Middle frontal gyrus (tissue), 1 donor: ENCODE results near the gene CRACR2B.

Source experiments
- DNase-seq: peaks from one replicate; pipeline ENCODE4 v3.0.0-alpha.2; 2015; ENCODE audit warnings: low spot score; ENCODE audit errors: extremely low spot score

CRACR2B gene

DNA sequence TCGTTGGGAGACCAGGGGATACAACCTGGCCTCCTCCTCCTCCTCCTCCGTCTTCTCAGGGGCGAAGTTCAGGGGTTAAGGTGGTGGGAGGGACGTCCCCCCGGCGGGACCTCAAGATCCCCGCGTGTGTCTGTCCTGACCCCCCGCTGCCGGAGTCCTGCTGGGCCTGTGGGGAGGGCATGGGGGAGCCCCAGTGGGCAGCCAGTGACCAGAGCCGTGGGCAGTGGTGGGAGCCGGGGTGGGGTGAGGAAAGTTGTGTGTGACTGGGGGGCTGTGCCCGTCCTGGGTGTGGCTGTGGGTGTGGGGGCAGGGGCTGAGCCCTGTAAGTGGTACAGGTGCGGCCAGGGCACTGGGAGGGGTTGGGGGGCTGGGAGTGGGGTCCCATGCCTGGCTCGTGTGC lies 25.0 kb downstream of the CRACR2B start:
- DNase-seq: no peak

- DNase-seq: no peak
Observed at GRCh38 chr11:853682-854448, 26.1 kb downstream of the CRACR2B start.

DNA sequence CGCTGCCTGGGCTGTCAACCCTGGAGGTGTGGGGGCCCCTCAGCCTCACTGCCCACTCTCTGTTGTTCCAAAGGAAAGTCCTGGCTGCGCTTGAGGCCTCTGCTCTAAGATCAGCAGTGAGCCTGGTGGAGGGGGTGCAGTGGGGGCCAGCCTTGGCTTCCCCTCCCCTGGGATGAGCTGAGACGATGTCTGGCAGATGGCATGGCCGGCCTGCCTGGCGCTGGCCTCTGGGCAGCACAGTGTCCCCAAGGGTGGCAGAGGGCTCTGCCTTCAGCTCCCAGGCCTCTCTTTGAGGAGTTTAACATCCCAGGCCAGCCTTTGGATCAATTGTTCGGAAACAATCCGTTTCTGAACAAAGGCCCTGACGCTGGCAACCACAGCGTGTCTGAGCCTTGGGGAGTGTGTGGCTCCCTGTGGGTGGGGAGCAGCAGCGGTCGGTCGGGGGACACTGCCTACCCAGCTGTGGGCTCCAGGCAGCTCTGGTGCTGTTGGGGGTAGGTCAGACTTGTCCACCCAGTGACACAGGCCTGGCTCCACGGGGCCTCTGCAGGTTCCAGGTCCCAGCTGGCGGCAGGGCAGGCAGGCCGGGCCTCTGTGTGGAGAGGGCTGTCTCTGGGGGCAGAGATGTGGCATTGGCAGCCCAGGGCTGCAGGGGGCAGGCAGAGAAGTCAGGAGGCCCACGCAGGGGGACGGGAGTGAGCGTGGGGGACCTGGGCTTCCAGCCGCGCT lies 27.0 kb downstream of the CRACR2B start:
- DNase-seq: no peak

DNA sequence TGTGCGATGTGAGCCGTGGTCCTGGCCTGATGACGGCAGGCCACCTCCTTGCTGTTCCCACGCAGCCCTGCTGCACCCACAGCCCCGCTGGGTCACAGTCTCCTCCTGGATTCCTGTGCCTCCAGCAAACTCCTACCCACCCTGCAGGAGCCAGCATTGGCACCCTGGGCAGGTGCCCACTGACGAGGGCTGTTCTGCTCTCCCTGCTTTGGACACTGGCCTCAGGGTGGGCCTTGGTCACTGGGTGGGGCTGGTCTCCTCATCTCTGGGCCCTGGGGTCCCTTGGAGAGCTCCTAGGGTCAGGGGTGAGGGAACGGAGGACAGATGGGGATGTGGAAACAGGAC lies 27.6 kb downstream of the CRACR2B start:
- no peak for DNase-seq

- no peak for DNase-seq
Observed at GRCh38 chr11:855796-856195, 28.1 kb downstream of the CRACR2B start.

DNA sequence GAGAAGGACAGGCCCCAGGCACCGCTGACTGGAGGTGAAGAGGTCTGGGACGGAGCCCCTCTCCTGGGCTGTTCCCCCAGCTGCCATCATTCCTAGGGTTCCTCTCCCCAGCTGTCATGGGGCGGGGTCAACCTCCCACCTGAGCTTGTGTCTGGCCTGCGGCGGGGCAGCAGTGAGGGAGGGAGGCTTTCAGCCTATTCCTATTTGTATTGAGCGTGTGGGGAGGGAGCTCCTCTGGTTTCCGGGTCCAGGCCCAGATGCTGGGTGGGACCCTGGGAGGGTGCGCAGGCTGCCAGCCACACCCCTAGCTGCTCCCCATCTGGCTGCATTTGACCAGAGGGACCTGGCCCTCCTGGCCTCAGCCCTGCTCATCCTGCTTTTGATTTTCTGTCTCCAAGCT lies 28.7 kb downstream of the CRACR2B start:
- no peak for DNase-seq

DNA sequence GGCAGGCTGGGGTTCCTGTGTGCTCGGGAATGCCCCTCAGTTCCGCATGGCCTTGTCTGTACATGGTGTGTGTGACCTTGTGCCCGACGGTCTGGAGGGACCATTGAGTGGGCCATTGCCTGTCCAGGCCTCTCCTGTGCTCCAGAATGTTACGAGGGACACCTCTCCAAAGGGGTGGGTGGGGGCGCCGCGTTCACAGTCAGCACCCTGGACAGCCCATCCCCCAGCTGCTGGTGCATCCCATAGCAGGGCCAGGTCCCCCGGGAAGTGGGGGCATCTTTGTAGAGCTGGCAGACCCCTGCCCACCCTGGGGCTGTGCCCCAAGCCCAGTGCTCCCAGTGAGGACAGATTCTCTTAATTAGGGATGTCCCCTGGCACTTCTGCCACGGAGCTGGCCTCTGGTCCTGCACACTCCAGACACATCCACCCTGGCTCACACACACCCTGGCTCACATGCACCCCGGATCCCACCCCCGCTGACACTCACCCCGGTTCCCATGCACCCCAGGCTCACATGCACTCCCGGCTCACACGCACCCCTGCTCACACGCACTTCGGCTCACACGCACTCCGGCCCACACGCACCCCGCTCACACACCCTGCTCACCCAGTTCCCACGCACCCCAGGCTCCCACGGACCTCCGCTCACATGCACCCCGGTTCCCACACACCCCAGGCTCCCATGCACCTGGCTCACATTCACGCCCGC lies 30.5 kb downstream of the CRACR2B start:
- no peak for DNase-seq

DNA sequence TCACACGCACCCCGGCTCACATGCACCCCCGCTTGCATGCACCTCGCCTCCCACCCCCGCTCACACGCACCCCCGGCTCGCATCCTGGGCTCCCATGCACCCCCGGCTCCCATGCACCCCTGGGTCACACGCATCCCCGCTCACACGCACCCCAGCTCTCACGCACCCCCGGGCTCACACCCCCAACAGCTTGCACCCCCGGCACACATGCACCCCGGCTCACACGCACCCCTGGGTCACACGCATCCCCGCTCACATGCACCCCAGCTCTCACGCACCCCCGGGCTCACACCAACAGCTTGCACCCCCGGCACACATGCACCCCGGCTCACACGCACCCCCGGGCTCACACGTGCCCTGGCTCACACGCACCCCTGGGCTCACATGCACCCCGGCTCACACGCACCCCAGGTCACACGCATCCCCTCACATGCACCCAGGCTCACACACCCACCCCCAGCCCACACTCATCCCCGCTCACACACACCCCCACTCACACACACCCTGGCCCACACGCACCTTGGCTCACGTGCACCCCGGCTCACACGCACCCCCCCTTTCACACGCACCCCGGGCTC lies 31.1 kb downstream of the CRACR2B start:
- DNase-seq: no peak

GRCh38 chr11:859394-860131 lies 31.8 kb downstream of the CRACR2B start:
- peak; percentile 82 for DNase-seq

- no peak for DNase-seq
Observed at GRCh38 chr11:860234-861104, 32.8 kb downstream of the CRACR2B start.

DNA sequence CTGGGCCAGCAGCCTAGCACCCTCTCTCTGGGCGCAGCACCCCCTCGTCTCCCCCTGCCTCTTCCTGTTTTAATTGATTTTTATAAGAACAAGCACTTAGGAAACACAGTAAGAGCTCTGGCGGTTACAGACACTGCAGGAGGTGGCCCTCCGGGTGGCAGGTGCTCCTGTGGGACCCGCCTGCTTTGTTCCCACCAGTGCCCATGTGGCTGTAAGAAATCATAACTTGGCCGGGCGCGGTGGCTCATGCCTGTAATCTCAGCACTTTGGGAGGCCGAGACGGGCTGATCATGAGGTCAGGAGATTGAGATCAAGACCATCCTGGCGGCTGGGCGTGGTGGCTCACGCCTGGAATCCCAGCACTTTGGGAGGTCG lies 33.4 kb downstream of the CRACR2B start:
- DNase-seq: no peak

- no peak for DNase-seq
Observed at GRCh38 chr11:862081-862661, 34.5 kb downstream of the CRACR2B start.

DNA sequence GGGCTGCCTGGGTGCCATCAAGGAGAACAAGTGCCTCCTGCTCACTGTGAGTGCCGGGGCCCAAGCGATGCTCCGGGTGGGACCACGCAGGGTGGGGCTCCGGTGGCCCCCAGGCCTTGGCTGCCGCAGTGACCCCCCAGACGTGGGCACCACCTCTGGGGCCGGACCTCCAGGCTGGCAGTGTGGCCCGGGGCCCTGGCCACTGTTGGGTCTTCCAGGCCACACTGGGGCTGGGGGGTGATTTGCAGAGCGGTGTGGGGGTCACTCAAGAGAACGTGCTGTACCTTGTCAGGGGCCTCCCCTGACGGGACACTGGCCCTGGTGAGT lies 34.9 kb downstream of the CRACR2B start:
- no peak for DNase-seq

- DNase-seq: no peak
Observed at GRCh38 chr11:863023-863909, 35.5 kb downstream of the CRACR2B start.

GRCh38 chr11:863910-864827 lies 36.5 kb downstream of the CRACR2B start:
- no peak for DNase-seq

DNA sequence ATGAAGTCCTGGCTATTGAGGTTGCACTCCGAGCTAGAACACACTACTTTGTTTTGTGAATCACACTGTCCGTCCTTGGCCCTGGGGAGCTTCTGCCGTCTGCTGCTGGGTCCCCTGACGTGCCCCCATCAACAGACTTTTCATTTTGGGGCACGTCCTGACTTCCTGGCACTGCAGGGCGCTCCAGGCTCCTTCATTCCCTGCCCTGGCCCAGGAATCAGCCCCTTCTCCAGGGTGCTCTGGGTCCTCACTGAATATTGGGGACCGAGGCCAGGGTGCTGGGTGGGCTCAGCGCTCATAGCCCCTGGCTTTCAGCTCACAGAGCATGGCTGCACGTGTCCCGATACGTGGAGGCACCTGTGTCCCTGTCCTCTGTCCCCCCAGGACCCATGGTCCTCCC lies 37.2 kb downstream of the CRACR2B start:
- no peak for DNase-seq

DNA sequence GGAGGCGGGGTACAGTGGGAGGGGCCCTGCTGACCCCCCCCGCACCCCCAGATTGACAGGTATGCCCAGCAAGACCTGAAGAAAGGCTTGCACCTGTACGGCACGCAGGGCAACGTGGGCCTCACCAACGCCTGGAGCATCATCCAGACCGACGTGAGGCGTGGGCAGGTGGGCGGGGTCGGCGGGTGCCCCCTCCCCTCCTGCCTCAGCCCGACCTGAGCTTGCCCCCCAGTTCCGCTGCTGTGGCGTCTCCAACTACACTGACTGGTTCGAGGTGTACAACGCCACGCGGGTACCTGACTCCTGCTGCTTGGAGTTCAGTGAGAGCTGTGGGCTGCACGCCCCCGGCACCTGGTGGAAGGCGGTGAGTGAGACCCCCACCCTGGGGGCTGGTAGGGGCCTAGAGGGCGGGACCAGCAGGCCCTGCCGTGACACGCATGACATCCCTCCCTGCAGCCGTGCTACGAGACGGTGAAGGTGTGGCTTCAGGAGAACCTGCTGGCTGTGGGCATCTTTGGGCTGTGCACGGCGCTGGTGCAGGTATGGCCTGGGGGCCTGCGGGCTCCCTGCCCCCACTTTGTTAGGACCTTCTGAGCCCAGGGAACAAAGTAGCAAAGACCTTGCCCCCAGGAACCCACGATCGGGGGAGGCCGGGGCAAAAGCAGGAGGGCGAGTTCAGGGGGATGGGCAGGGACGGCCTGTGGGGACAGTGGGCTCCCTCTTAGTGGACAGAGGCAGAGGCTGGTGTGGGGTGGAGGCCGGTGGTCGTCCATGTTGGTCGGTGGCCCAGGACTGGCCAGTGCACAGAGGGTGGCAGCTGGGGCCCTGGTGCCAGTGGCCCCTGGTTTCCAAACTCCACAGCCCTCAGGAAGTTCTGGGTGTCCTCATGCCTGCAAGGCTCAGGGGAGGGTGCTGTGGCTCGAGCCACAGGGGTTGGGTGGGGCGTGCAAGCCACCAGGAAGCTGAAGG lies 38.0 kb downstream of the CRACR2B start:
- DNase-seq: no peak
